GM12872 (cell line): ENCODE data around the gene SCN4A.

Experiments
- CTCF ChIP-seq: IDR thresholded peaks from 3 replicates; pipeline ENCODE4 v1.5.1; 2011; ENCODE audit warnings: low read depth, mild to moderate bottlenecking, low read length, moderate library complexity; ENCODE audit not compliant: insufficient read depth

SCN4A gene

GRCh38 chr17:64009571-64010402, 37.1 kb upstream of the SCN4A start:
- no peak for TF ChIP-seq CTCF

GRCh38 chr17:64008830-64009229, 36.1 kb upstream of the SCN4A start:
- TF ChIP-seq CTCF = no peak

DNA sequence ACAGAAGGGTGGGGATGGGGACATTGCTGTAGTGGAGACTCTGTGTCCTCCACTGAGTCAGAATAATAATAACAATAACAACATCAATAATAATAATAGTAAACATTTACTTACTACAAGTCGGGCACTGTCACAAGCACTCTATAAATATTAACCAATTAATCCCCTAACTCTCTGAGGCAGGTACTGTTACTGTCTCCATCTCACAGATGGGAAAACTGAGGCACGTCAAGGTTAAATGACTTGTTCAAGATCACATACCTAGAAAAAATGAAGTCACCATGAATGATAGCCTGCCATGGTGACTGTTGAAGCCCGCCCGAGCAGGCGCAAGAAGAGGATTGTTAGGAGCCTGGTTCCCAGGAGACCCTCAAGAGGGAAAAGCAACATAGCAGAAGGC, 35.6 kb upstream of the SCN4A start:
- TF ChIP-seq CTCF = no peak

- TF ChIP-seq CTCF = no peak
Observed at GRCh38 chr17:64007838-64008282, 35.1 kb upstream of the SCN4A start.

DNA sequence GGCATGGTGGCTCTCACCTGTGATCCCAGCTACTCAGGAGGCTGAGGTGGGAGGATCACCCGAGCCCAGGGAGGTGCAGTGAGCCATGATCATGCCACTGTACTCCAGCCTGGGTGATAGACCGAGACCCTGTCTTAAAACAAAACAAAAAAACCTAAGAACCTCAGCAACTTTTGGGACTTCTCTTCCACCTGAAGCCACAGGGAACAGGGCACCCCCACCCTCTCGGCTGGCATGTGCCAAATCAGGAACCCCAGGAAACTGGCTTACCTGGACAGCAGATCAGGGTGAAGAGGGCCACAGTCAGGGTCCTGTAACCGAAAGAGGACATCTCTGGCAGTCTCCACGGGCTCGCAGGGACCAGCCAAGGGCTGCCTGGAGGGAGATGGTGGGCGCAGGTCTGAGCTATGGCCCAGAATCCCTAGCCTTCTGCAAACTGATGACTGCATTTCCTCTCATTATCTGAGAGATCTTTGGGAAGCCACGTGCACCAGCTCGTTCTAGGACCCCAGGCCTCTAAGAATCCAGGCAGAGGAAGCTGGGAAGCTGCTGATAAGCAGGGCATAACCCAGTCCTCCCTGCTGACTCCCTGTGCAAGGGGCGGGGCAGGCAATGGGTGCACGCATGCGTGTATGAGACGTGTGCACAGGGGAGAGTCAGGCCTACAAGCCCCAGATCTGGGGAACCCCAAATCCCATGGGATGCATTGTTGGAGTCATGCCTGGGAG, 33.8 kb upstream of the SCN4A start:
- TF ChIP-seq CTCF = no peak

GRCh38 chr17:64005734-64006167, 33.0 kb upstream of the SCN4A start:
- no peak for TF ChIP-seq CTCF

DNA sequence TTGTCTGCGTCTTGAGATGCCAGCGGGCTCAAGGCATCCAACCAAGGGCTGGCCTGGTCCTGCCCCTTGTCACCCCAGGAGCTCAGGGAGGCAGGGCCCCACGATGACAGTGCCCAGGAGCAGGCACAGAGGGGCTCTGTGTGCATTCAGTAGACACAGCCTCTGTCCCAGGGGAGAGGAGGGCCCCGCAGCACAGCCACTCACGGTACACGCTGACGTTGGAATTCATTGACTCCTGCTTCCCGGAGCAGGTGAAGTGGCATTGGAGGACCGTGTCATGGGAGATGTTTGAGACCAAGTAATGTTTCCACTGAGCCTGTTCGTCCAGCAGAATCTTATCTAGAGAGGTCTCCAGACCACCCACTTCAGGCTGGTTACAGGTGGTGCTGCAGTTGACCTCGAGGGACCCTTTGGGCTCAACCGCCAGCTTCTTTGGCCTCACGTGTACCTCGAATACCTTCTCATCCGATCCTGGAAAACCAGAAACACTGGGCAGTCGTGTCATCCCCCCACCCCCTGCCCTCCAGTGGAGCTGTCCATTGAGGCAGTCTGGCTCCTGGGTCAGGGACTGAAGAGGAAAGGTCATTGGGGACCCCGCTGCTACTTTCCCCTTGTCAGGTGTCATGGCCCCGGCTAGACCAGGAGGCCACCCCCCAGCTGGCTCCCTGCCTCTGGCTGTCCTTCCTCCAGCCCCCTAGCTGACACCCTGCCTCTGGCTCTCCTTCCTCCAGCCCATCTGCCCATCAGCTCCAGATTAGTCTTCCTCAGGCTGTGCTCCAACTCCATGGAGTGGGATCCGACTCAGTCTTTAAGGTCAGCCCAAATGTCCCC, 32.4 kb upstream of the SCN4A start:
- TF ChIP-seq CTCF = no peak
